Measurements from ENCODE around the gene ARL11.

GRCh38 chr13:49649963-49650312, 21.6 kb downstream of the ARL11 start:
- no peak for TF ChIP-seq EZH2 (IDR thresholded peaks at IDR 0.05; ENCODE audit: low read length, missing control alignments)
- TF ChIP-seq CTCF (conservative IDR thresholded peaks at IDR 0.05 in 1 of 2, IDR thresholded peaks at IDR 0.05 in 1 of 2; ENCODE audit: low read depth in 1 of 2, low read length in 2 of 2), result no peak
